AG09319 (cell line): ENCODE results near the gene LTF.

ENCODE experiments used
- DNase-seq: peaks from one replicate; pipeline ENCODE4 v3.0.0-alpha.2; 2010; ENCODE audit warnings: low read depth; ENCODE audit errors: extremely low read depth
- CTCF ChIP-seq: IDR thresholded peaks from 2 replicates; pipeline ENCODE4 v1.5.1; 2011; ENCODE audit warnings: low read depth, mild to moderate bottlenecking, inconsistent platforms, low read length, moderate library complexity

LTF gene

GRCh38 chr3:46414739-46415138, 50.0 kb downstream of the LTF start:
- TF ChIP-seq CTCF, result no peak
- no peak for DNase-seq

GRCh38 chr3:46413951-46414350, 50.8 kb downstream of the LTF start:
- no peak for DNase-seq
- no peak for TF ChIP-seq CTCF

GRCh38 chr3:46412786-46413298, 51.9 kb downstream of the LTF start:
- DNase-seq, result no peak
- TF ChIP-seq CTCF, result no peak

- TF ChIP-seq CTCF, result no peak; the same call in 1 of the 2 replicates
- no peak for DNase-seq
These were observed 53.4 kb downstream of the LTF start for GRCh38 chr3:46411271-46411670.

GRCh38 chr3:46410669-46411068, 54.0 kb downstream of the LTF start:
- TF ChIP-seq CTCF, result no peak
- no peak for DNase-seq

GRCh38 chr3:46409739-46410489, 54.8 kb downstream of the LTF start:
- no peak for TF ChIP-seq CTCF
- DNase-seq, result no peak

- DNase-seq, result no peak
- no peak for TF ChIP-seq CTCF
These were observed 55.9 kb downstream of the LTF start for GRCh38 chr3:46408853-46409252.
